GM12878 (cell line): Measurements from ENCODE around the gene C10orf90.
A peak's percentile ranks its signal among the peaks of the same experiment; 100 is the strongest.

Experiments used
- CBX5 ChIP-seq: sonication (generic); IDR thresholded peaks from 2 replicates; pipeline ENCODE4 v1.6.1; 2016; ENCODE audit warnings: low read depth, moderate library complexity, mild to moderate bottlenecking, inconsistent platforms
- CHD2 ChIP-seq: IDR thresholded peaks from 2 replicates; pipeline ENCODE4 v1.6.1; 2011; ENCODE audit warnings: low read depth, low read length, improper control_type of control experiment, borderline replicate concordance
- EZH2 ChIP-seq: IDR thresholded peaks from 2 replicates; pipeline ENCODE4 v1.6.1; 2012; ENCODE audit warnings: low read depth, mild to moderate bottlenecking, control low read depth, inconsistent platforms, low read length, borderline replicate concordance; ENCODE audit not compliant: control insufficient read depth
- IKZF2 ChIP-seq, 2 experiments: fragments of 450-650 bp; IDR thresholded peaks; 2 replicates each; pipeline ENCODE4 v1.6.1; 2017; ENCODE audit warnings: mild to moderate bottlenecking in 2 of 2, moderate library complexity in 2 of 2
- IRF4 ChIP-seq: IDR thresholded peaks from 2 replicates; pipeline ENCODE4 v1.6.1; 2011; ENCODE audit warnings: low read depth, low read length
- MEF2A ChIP-seq: IDR thresholded peaks from 2 replicates; pipeline ENCODE4 v1.6.1; 2011; ENCODE audit warnings: low read depth, mild to moderate bottlenecking, low read length, moderate library complexity; ENCODE audit not compliant: insufficient read depth
- MXI1 ChIP-seq: fragments of 150-350 bp; IDR thresholded peaks from 2 replicates; pipeline ENCODE4 v1.6.1; 2011; ENCODE audit warnings: low read depth, mild to moderate bottlenecking, inconsistent platforms, low read length, improper control_type of control experiment
- NFYB ChIP-seq: IDR thresholded peaks from 2 replicates; pipeline ENCODE4 v1.6.1; 2011; ENCODE audit warnings: low read depth, mild to moderate bottlenecking, low read length, improper control_type of control experiment, moderate library complexity; ENCODE audit not compliant: insufficient read depth
- POLR2AphosphoS5 ChIP-seq: IDR thresholded peaks from 2 replicates; pipeline ENCODE4 v1.6.1; 2011; ENCODE audit warnings: mild to moderate bottlenecking, low read length, inconsistent platforms
- YY1 ChIP-seq: IDR thresholded peaks from 2 replicates; pipeline ENCODE4 v1.6.1; 2011; ENCODE audit warnings: low read depth, mild to moderate bottlenecking, low read length
- TF ChIP-seq, protein P1 (sequence below), 3 experiments: IDR thresholded peaks in 2 of 3; conservative IDR thresholded peaks in 1 of 3; 2 replicates each; pipeline ENCODE4 v1.5.1; 2011; ENCODE audit warnings: low read depth in 3 of 3, low read length in 3 of 3, mild to moderate bottlenecking in 3 of 3, control low read depth in 2 of 3, moderate library complexity in 2 of 3, inconsistent platforms in 1 of 3, mixed read lengths in 1 of 3; ENCODE audit not compliant: control insufficient read depth in 2 of 3, insufficient read depth in 1 of 3; ENCODE audit errors: extremely low read depth in 1 of 3
- TF ChIP-seq, protein P2 (sequence below): IDR thresholded peaks from 2 replicates; pipeline ENCODE4 v1.6.1; 2012; ENCODE audit warnings: low read depth, low read length, improper control_type of control experiment

DNA sequence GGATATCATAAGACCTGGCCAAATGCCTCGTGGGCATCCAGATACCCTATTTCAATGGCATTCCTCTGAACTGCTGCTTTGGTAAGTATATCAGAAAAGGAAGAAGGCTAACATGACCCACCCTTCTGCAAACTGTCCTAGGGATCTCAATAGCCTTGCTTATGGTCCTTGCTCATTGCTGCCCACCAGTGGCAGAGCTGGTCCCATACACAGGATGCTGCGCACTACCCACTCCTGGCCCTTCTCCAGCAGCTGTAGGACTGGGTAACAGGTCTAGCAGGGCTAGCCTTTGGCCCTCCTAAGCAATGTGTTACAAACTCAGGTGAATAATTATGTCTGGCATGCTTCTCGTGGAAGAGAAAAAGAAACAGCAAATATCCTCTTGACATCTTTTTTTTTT is 72.5 kb downstream of the C10orf90 start:
- TF ChIP-seq EZH2 = no peak
- no peak for TF ChIP-seq MXI1
- TF ChIP-seq POLR2AphosphoS5 = no peak
- TF ChIP-seq, protein P1, sequence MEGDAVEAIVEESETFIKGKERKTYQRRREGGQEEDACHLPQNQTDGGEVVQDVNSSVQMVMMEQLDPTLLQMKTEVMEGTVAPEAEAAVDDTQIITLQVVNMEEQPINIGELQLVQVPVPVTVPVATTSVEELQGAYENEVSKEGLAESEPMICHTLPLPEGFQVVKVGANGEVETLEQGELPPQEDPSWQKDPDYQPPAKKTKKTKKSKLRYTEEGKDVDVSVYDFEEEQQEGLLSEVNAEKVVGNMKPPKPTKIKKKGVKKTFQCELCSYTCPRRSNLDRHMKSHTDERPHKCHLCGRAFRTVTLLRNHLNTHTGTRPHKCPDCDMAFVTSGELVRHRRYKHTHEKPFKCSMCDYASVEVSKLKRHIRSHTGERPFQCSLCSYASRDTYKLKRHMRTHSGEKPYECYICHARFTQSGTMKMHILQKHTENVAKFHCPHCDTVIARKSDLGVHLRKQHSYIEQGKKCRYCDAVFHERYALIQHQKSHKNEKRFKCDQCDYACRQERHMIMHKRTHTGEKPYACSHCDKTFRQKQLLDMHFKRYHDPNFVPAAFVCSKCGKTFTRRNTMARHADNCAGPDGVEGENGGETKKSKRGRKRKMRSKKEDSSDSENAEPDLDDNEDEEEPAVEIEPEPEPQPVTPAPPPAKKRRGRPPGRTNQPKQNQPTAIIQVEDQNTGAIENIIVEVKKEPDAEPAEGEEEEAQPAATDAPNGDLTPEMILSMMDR (IDR thresholded peaks at IDR 0.05 in 2 of 3, conservative IDR thresholded peaks at IDR 0.05 in 1 of 3; ENCODE audit: control insufficient read depth in 2 of 3, extremely low read depth in 1 of 3, insufficient read depth in 1 of 3, low read depth in 3 of 3, low read length in 3 of 3) = peak; percentile 37 to 60 (median 45); a peak in 4 of 6 replicates
- TF ChIP-seq MEF2A = no peak
- TF ChIP-seq CBX5 = no peak
- TF ChIP-seq IKZF2 (IDR thresholded peaks at IDR 0.05) = no peak
- TF ChIP-seq, protein P2, sequence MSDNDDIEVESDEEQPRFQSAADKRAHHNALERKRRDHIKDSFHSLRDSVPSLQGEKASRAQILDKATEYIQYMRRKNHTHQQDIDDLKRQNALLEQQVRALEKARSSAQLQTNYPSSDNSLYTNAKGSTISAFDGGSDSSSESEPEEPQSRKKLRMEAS = no peak
- no peak for TF ChIP-seq IRF4
- no peak for TF ChIP-seq NFYB
- no peak for TF ChIP-seq YY1
- TF ChIP-seq CHD2 = no peak
